SK-N-SH (cell line): Measurements from ENCODE around the gene GAS2L1. TPM values are rescaled to one million over a fixed set of nuclear protein-coding genes. Genes with fewer than 3 reads are reported as not detected.

Source experiments
- CTCF ChIA-PET: fragments of 300-600, 350-600 bp; formaldehyde crosslinking; extraction: SDS; loops from one replicate; lab custom pipeline; 2021; lab: Yijun Ruan, JAX
- POLR2A ChIA-PET: fragments of 350-600 bp; sonication (Branson Sonifier 250); formaldehyde crosslinking; extraction: SDS; loops from one replicate; lab custom pipeline; 2020; ENCODE audit warnings: antibody characterized with exemption, inconsistent platforms; lab: Yijun Ruan, JAX
- DNase-seq: peaks from one replicate; pipeline ENCODE4 v3.0.0; 2012
- H2AFZ ChIP-seq: fragments of 200-600 bp; sonication (generic); 2 replicates; pipeline ENCODE4 v1.8.1; 2016; ENCODE audit warnings: antibody characterized with exemption, mild to moderate bottlenecking, low read depth
- H3F3A ChIP-seq: fragments of 200-600 bp; sonication (generic); replicated peaks from 2 replicates; pipeline ENCODE3; 2016; ENCODE audit warnings: antibody characterized with exemption, mild to moderate bottlenecking; ENCODE audit not compliant: insufficient read depth
- H3K27ac ChIP-seq, 2 experiments: fragments of 200-500 bp in 1 of 2; fragments of 200-600 bp in 1 of 2; sonication (Bioruptor generic) in 1 of 2; sonication (generic), shearing (Covaris generic) in 1 of 2; 2 replicates each; pipeline versions ENCODE4 v1.5.1 to v1.6.1; 2014 to 2016; ENCODE audit warnings: low read depth in 2 of 2, inconsistent platforms in 1 of 2, low read length in 1 of 2, mild to moderate bottlenecking in 1 of 2, mixed read lengths in 1 of 2
- H3K27me3 ChIP-seq: fragments of 200-600 bp; sonication (generic), shearing (Covaris generic); 2 replicates; pipeline ENCODE4 v1.6.1; 2016; ENCODE audit warnings: mixed run types; ENCODE audit not compliant: insufficient read depth
- H3K36me3 ChIP-seq, 2 experiments: fragments of 200-500 bp in 1 of 2; fragments of 200-600 bp in 1 of 2; sonication (Bioruptor generic) in 1 of 2; sonication (generic) in 1 of 2; replicated peaks in 1 of 2; 2 replicates each; pipeline versions ENCODE3 to v1.5.1; 2014 to 2016; ENCODE audit warnings: low read length in 1 of 2, mild to moderate bottlenecking in 1 of 2; ENCODE audit not compliant: insufficient read depth in 2 of 2, control insufficient read depth in 1 of 2
- H3K4me1 ChIP-seq, 2 experiments: fragments of 200-500 bp in 1 of 2; fragments of 200-600 bp in 1 of 2; sonication (Bioruptor generic) in 1 of 2; sonication (generic), shearing (Covaris generic) in 1 of 2; 2 replicates each; pipeline versions ENCODE4 v1.5.1 to v1.6.1; 2014 to 2016; ENCODE audit warnings: low read depth in 1 of 2, low read length in 1 of 2, mixed run types in 1 of 2; ENCODE audit not compliant: insufficient read depth in 2 of 2, control insufficient read depth in 1 of 2
- H3K4me2 ChIP-seq: fragments of 200-600 bp; sonication (generic), shearing (Covaris generic); 2 replicates; pipeline ENCODE4 v1.6.1; 2017; ENCODE audit warnings: mixed run types
- H3K4me3 ChIP-seq, 2 experiments: fragments of 200-500 bp in 1 of 2; fragments of 200-600 bp in 1 of 2; sonication (Bioruptor generic) in 1 of 2; sonication (generic), shearing (Covaris generic) in 1 of 2; 2 replicates each; pipeline versions ENCODE4 v1.5.1 to v1.8.1; 2014 to 2016; ENCODE audit warnings: low read depth in 2 of 2, inconsistent platforms in 1 of 2, low read length in 1 of 2, mild to moderate bottlenecking in 1 of 2, mixed read lengths in 1 of 2, moderate library complexity in 1 of 2
- H3K79me2 ChIP-seq: fragments of 200-600 bp; sonication (generic); 2 replicates; pipeline ENCODE4 v1.8.1; 2017; ENCODE audit warnings: mild to moderate bottlenecking; ENCODE audit not compliant: insufficient read depth
- H3K9ac ChIP-seq: fragments of 200-600 bp; sonication (generic); 2 replicates; pipeline ENCODE4 v1.6.1; 2017; ENCODE audit warnings: mixed run types
- H3K9me2 ChIP-seq: fragments of 200-600 bp; sonication (generic); 2 replicates; pipeline ENCODE4 v1.6.1; 2017; ENCODE audit warnings: mixed run types
- H3K9me3 ChIP-seq: fragments of 200-600 bp; sonication (generic); 2 replicates; pipeline ENCODE4 v1.6.1; 2017; ENCODE audit warnings: mixed run types, mild to moderate bottlenecking, moderate library complexity
- H4K20me1 ChIP-seq: fragments of 200-600 bp; sonication (generic); 2 replicates; pipeline ENCODE4 v1.6.1; 2017; ENCODE audit warnings: mild to moderate bottlenecking, mixed run types; ENCODE audit not compliant: insufficient read depth
- CHD2 ChIP-seq: fragments of 150-350 bp; IDR thresholded peaks from 2 replicates; pipeline ENCODE4 v1.6.1; 2018; ENCODE audit warnings: low read length; ENCODE audit not compliant: partially characterized antibody
- CTCF ChIP-seq: fragments of 200-600 bp; sonication (generic); IDR thresholded peaks from 2 replicates; pipeline ENCODE4 v1.6.1; 2017; ENCODE audit warnings: antibody characterized with exemption, mild to moderate bottlenecking, moderate library complexity
- ELF1 ChIP-seq: IDR thresholded peaks from 2 replicates; pipeline ENCODE4 v1.4.0; 2012
- EZH2phosphoT487 ChIP-seq: fragments of 200-600 bp; sonication (generic); IDR thresholded peaks from 2 replicates; pipeline ENCODE4 v1.6.1; 2017; ENCODE audit warnings: low read depth, mixed run types, mild to moderate bottlenecking, antibody characterized with exemption, moderate library complexity, borderline replicate concordance
- FOXM1 ChIP-seq: IDR thresholded peaks from 2 replicates; pipeline ENCODE4 v1.4.0; 2012; ENCODE audit warnings: low read depth, mild to moderate bottlenecking
- GABPA ChIP-seq: IDR thresholded peaks from 2 replicates; pipeline ENCODE4 v1.4.0; 2012; ENCODE audit warnings: low read depth, mild to moderate bottlenecking
- GATA2 ChIP-seq: sonication (generic); formaldehyde crosslinking; IDR thresholded peaks from 2 replicates; pipeline ENCODE4 v1.5.0; 2020; ENCODE audit warnings: mild to moderate bottlenecking, missing genetic modification reagents
- IRF3 ChIP-seq: fragments of 150-350 bp; IDR thresholded peaks from 2 replicates; pipeline ENCODE4 v1.6.1; 2016; ENCODE audit warnings: mild to moderate bottlenecking, low read depth, low read length
- MEF2A ChIP-seq: IDR thresholded peaks from 2 replicates; pipeline ENCODE4 v1.4.0; 2012; ENCODE audit warnings: low read depth, borderline replicate concordance
- NRF1 ChIP-seq: IDR thresholded peaks from 2 replicates; pipeline ENCODE4 v1.6.1; 2012; ENCODE audit warnings: low read depth, mild to moderate bottlenecking, low read length
- RAD21 ChIP-seq: IDR thresholded peaks from 2 replicates; pipeline ENCODE4 v1.6.1; 2012; ENCODE audit warnings: mild to moderate bottlenecking, low read length
- RCOR1 ChIP-seq: fragments of 150-350 bp; IDR thresholded peaks from 2 replicates; pipeline ENCODE4 v1.6.1; 2017; ENCODE audit warnings: antibody characterized with exemption, low read length
- RFX5 ChIP-seq: IDR thresholded peaks from 2 replicates; pipeline ENCODE4 v1.6.1; 2012; ENCODE audit warnings: mild to moderate bottlenecking, improper control_type of control experiment, low read length
- SMC3 ChIP-seq: IDR thresholded peaks from 2 replicates; pipeline ENCODE4 v1.6.1; 2012; ENCODE audit warnings: low read depth, low read length, improper control_type of control experiment
- TCF12 ChIP-seq: IDR thresholded peaks from 2 replicates; pipeline ENCODE4 v1.4.0; 2012
- USF2 ChIP-seq: fragments of 150-350 bp; IDR thresholded peaks from 2 replicates; pipeline ENCODE4 v1.6.1; 2017; ENCODE audit warnings: antibody characterized with exemption, low read length, low read depth, borderline replicate concordance
- YY1 ChIP-seq: IDR thresholded peaks from 2 replicates; pipeline ENCODE4 v1.4.0; 2012; ENCODE audit warnings: low read depth, mild to moderate bottlenecking
- WGBS: methylation state at CpG from one replicate; pipeline ENCODE4 v1.1.6; 2017; ENCODE audit warnings: low lambda C conversion rate; 5-methylcytosine and 5-hydroxymethylcytosine counted together
- polyA plus RNA-seq, 3 experiments: library from polyadenylated mRNA; depleted of rRNA; stranded (reverse); fragments of >200 nt; gene quantifications; 2 replicates each; pipeline ENCODE4 v1.2.3, GENCODE V29; 2012

Gene GAS2L1
- polyA plus RNA-seq, 1 of the 3 experiments (the other 2 are of a cell fraction) = 21.8 TPM

- Histone ChIP-seq H2AFZ (no peak within 1 kb of the TSS), H3K4me2 (peak within 1 kb of the TSS; percentile 44; the same call in 1 of the 2 replicates), H3K9ac (no peak within 1 kb of the TSS), H3K4me3 (peak within 1 kb of the TSS; percentile 31 to 41), H3K27me3 (peaks cover 21% of the 10 kb centered on the region), H3K9me2 (no peaks in the 10 kb centered on the region), H3F3A (no peaks in the 10 kb centered on the region), H3K4me1 (peaks cover 9 to 10% of the 10 kb centered on the region in 2 experiments; a peak in 3 of 4 replicates), H3K9me3 (no peaks in the 10 kb centered on the region), H3K27ac (no peak within 1 kb of the TSS), H4K20me1 (peaks cover 13% of the 10 kb centered on the region; the same call in 1 of the 2 replicates), H3K79me2 (no peaks in the 10 kb centered on the region), H3K36me3 (peaks cover 6 to 7% of the 10 kb centered on the region in 2 experiments)
- ChIA-PET CTCF (interaction anchor here (3.1 to 3.4 kb wide), 2 partner anchors 13 to 44 kb away, joined by 20 to 24 read pairs; no protein-coding TSS in a partner anchor), POLR2A (interaction anchor here (0.7 kb wide), 1 partner anchor 38 kb away, joined by 3 read pairs; no protein-coding TSS in a partner anchor)
- no peak for TF ChIP-seq ELF1
- WGBS = 19% methylated on average over 71 of the region's 103 CpGs
- DNase-seq = peak; percentile 77
Measured at GRCh38 chr22:29315286-29316140, 9.1 kb downstream of the GAS2L1 start, which contains the start of gene RASL10A. Gene RASL10A, minus strand, starts transcription at chr22:29315697. Its CDS starts 451 bp downstream, at chr22:29315246.

GRCh38 chr22:29316141-29316828 lies 9.8 kb downstream of the GAS2L1 start:
- Histone ChIP-seq H3K4me2 (no peak overlapping the region), H3K9me2 (no peaks in the 10 kb centered on the region), H3K9me3 (no peaks in the 10 kb centered on the region), H3K79me2 (no peaks in the 10 kb centered on the region), H3K9ac (no peak overlapping the region), H3K36me3 (peaks cover 6 to 7% of the 10 kb centered on the region in 2 experiments), H4K20me1 (peaks cover 13% of the 10 kb centered on the region; the same call in 1 of the 2 replicates), H3F3A (no peaks in the 10 kb centered on the region), H3K4me3 (no peak overlapping the region), H3K27me3 (peaks cover 21% of the 10 kb centered on the region), H2AFZ (no peak overlapping the region), H3K4me1 (peaks cover 4% of the 10 kb centered on the region in 2 experiments; a peak in 3 of 4 replicates), H3K27ac (no peak overlapping the region)
- DNase-seq = no peak
- ChIA-PET CTCF (interaction anchor here (1.4 kb wide), 1 partner anchor 10 kb away, joined by 5 read pairs; no protein-coding TSS in a partner anchor), POLR2A (no interaction called here)
- WGBS = 76% methylated on average over 15 of the region's 18 CpGs
- TF ChIP-seq SMC3 = no peak
- TF ChIP-seq USF2 = no peak
- TF ChIP-seq RFX5 = no peak
- TF ChIP-seq MEF2A = no peak
- TF ChIP-seq EZH2phosphoT487 = no peak
- no peak for TF ChIP-seq GATA2 (CRISPR knock-in tag)
- no peak for TF ChIP-seq RAD21
- no peak for TF ChIP-seq FOXM1
- TF ChIP-seq CHD2 = no peak
- TF ChIP-seq CTCF = no peak
- no peak for TF ChIP-seq NRF1
- no peak for TF ChIP-seq RCOR1
- no peak for TF ChIP-seq GABPA
- no peak for TF ChIP-seq YY1
- TF ChIP-seq TCF12 = no peak
- TF ChIP-seq IRF3 = no peak
